Fibroblast of skin of scalp (primary cell): ENCODE results near the gene SDK2.

ENCODE experiments used
- DNase-seq: peaks from one replicate; pipeline ENCODE4 v3.0.0-alpha.2; 2013

The SDK2 gene

DNA sequence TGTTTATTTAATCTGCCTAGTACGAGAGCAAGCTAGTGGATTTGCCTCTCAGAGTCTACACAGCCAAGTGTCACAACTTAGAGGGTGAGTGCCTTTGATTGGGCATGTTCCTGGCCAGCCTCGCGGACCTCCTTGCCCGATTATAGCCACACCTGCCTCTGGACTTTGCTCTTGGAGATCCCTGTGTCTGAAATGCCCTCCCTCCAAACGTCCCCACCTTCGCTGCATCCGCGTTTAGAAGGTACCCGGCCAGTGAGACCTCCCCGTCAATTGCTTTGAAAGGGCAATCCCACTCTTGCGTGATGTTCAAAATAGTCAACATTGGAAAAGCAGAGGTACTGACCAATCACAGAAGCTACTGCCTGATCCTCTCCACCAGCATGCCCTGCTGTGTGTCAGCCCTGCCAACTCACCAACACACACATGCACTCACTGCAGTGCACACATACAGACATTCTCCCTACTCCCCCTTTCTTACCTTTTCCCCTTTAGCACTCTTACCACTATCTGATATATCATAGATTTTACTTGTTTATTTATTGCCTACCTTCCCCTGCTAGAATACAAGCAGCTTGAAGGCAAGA, 6.5 kb upstream of the SDK2 start:
- no peak for DNase-seq

DNA sequence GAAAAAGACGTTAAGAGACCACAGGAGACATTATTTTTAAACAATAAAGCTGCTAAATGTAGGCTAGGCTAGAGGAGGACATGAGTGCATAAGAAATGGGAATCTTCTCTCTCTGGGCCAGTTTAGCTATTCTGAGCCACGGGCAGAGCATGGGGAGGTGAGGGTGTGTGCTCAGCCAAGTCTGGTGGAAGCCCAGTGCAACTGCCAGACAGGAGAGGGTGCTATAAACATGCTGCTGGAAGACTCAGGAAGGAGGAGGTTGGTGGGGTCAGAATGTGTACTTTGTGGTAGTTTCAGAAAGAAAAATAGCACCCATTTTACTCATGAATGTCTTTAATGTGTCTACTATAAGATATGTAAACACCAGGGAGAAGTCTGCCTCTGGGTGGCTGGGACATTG, 5.9 kb upstream of the SDK2 start:
- DNase-seq = no peak

DNA sequence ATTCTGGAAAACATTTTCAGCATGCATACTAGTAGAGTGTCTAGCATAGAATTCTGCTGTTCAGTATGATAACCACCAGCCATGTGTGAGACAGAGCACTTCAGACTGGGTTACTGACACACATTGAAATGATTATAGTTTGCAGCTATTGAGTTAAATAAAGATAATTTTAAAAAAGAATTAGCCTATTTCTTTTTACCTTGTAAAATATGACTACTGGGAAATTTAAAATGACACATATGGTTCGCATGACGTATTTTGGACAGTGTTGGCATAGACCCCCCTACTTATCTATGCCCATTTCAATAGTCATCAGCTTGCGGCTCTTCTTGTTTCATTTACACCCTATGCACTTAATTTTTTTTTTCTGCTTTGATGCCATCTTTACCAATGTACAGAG, 4.7 kb upstream of the SDK2 start:
- DNase-seq = no peak

DNA sequence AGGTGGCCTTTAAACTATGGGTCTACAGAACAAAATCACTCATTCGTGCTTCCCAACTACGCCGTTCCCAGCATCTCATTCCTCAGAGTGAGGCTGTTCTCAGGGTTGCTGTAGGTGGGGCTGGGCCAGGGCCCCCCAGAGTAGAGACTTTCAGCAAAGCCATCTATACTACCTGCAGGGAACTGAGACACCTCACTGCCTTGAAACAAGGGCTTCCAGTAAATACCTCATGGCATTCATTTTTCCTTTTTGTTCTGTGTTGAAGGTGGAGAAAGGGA, 4.2 kb upstream of the SDK2 start:
- no peak for DNase-seq

DNA sequence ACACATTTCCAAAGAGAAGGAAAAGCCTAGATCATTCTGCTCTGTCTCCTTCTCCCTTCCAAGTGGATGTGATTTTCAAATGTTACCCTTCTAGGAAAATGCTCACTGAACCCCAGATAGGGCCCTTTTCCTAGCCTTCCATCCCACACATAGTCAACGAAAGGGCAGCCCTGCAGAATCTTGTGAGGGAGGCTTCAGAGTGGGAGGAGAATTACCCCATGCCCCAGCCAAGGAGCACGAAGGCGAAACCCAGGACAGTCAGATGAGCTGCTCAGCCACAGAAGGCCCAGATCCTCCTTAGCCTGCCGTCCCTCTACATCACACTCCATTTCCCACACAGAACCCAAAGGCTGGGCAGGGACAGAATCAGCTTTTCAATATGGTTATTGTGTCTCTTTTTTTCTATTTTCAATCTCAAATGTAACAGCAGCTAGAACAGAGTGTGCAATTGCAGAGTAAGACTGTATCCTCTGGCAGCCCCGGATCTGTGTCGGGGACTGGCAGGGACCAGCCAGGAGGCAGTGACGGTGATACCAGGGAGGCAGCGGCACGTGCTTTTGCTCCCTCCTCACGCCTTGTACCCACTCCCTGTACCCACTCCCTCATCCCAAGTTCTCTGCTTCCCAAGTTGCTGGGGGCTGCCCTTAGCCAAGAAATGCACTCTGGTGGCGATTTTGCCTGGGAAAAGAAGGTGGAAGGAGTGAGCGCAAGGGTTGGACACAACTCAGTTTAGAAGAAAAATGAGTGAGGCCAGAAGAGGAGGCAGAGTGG, 3.7 kb upstream of the SDK2 start:
- no peak for DNase-seq

DNA sequence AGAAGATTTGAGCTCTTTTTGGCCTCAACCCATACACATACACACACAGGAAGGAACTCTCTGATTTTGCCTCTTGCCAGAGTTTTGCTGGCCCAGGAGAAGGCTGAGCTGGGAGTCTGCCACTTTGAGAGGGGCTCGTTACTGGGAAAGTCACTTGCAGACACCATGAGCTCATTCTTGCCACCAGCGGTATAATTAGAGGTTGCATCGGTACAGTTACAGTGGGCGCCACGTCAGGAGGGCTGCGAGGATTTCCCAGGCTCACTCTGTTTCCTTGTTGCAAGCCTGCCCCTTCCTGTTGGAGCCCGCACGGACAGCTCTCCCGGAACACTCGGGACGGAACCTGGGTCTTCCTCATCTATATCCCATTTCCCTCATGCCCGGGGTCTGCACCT, 3.1 kb upstream of the SDK2 start:
- DNase-seq = no peak

DNA sequence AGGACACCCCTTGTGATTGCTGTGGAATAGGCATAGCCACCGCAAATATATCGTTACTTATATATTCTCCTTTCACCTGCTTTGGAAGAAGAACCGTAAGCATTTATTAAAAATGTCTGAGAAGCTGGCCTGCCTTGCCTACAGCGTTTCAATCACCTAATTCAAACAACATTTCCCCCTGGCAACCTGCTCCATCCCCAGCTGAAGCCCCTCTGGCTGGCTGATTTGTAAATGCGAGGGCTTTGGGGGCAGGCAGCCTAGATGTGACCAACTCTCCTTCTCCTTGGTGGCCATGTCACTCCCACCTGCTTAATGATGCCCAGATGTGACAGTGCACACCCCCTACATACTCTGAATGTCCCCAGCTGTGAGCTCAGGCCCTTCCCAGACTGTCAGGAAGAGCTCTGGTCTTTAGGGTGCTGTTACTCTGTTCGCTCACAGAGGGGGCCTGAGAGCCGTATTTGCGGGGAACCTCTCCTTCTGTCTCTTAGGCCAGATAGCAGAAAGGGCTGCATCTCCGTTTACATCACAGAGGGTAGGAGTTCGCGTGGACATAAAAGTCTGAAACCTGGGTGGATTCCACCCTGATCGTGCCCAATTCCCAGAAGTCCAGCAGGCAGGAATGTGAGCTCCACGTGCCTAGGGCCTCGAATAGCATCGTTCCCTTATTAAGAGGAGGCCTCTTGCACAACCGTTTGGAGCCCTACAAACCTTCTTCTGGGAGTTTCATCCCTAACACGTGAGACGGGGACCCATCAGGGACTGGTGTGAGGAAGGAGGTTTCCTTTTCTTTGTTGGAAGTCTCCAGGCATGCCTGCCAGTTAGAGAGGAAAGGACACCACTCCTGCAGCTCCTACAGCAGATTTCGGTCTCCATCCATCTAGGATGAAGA, 2.4 kb upstream of the SDK2 start:
- peak; percentile 33 for DNase-seq

DNA sequence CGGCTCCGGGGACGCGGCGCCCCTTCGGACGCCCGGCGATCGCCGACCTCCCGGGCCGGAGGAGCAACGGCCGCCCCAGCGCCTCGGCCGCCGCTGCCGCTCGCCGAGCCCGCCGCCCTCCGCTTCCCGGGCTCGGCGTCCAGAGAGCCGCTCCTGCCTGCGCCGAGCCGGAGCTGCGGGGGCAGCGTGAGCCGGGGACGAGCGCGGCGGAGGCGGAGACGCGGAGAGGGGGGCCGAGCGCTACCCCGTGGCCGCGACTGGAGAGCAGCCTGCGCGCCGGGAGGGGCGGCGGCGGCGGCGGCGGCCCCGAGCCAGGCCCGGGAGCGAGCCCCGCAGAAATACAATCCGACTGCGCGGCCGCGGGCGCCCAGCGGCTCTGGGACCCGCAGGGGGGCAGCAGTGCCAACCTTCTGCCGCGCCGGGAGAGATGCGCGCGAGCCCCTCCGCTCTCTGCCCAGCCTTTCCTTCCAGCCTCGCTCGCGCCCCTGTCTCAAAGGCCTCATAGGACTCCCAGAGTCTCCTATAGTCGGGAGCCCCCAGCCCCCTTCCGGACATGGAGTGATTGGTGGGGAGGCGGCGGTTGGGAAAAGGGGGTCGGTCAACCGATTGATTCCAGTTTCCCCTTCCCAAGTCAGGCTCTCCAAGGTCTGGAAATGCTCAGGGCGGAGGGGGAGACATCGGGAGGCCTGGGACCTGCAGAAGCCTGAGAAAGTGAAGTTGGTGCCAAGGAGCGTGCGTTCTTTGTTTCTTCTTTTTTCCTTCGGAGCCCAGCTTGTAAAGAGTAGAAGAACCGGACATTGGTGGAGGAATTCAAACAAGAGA, 1.0 kb upstream of the SDK2 start:
- peak; percentile 59 for DNase-seq

DNA sequence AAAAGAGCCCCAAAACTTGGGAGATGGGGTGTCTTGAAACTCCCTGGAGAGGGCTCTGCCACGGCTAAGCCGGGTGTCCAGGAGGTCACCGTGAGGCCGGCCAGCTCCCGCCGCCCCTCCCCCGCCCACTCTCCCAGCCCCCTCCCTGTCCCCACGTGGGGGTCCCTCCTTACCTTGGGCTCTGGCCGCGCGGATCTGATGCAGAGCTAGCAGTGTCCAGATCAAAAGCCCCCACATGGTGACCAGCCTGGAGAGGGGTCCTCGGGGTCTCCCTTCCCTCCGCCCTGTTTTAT, 447 bp downstream of the SDK2 start:
- no peak for DNase-seq

DNA sequence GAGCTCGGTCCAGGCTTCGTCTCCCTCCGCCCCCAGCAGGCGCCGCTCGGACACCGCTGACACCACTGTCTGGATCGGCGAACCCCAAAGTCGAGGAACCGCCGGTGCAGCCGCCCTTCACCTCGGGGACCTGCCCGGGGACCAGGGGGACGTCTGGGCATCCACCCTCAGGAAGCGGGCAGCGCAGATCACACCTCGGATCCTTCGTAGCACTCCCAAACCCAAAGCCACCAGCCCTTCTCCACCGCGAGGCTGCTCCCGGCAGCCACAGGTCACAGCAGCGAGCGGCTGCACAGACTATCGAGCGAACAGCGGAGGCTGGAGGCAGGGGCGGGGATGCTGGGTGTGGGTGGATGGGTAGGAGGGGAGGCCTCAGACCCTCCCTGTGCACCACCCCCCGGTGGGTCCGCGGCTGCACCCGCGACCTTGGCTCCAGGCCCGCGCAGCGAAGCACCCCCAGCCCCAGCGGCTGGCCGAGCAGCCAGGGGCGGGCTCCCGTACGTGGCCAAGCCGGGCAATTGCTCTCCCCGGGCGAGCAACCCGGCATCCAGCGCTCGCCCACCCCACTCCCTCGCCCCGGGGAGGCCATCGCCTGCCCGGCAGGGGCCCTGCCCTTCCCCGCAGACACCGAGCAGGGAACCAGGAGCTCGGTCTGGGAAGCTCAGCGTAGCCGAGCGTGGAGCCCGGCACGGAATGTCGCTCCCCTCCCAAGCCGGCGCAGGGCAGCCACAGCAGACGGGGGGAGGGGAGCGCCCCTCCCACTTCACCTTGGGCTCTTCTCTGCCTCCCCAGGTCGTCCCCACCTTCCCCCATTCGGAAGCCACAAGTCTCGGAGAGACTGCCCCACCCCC, 1.0 kb downstream of the SDK2 start:
- DNase-seq = peak; percentile 22

DNA sequence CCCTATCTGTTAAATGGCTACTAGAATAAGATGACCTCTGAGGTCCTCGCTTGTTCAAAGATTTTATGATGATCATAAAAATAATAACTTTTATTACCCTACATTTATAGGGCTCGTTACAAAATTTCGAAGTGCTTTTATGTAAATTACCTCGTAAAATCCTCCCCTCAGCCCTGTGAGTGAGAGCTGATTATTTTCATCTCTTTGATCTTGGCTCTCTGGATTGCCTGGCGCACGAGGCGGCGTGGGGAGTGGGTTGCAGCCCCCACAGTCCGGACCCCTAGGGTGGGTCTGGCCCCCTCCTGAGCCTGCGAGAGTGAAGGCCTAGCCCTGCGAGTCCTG, 1.6 kb downstream of the SDK2 start:
- DNase-seq = no peak

DNA sequence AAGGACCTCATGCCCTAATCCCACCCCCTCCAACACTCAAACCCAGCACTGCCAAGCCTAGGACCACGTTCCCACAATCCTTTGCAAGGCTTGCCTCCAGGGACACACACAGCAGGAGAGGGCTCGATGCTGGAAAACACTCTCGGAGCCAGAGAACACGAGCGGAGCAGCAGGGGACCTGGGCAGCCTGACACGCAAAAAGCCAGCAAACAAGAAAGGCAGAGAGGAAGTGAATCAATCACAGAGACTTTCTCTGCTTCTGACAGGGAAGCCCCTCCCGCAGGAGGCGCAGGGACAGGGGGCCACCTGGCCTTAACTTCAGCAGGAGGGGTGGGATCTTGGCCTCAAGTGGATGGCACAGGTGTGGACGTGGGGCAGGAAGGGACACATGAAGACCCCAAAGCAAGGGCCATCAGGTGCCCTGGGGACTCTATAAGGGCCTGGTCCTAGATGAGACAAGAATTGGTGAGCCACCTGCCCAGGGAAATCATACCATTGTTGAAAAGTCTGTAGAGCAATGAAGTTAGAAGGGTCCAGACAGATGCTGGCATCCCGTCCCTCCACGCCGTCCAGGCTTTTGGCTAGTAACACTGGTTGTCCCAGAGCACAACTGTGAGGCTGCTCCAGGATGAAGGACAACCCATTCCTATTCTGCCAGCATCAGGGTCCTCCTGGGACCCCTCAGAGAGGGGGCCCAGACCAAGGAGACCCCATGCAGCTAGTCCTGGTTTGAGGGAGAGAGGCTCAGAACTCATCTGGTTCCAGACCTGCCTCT, 2.2 kb downstream of the SDK2 start:
- DNase-seq = peak; percentile 53

DNA sequence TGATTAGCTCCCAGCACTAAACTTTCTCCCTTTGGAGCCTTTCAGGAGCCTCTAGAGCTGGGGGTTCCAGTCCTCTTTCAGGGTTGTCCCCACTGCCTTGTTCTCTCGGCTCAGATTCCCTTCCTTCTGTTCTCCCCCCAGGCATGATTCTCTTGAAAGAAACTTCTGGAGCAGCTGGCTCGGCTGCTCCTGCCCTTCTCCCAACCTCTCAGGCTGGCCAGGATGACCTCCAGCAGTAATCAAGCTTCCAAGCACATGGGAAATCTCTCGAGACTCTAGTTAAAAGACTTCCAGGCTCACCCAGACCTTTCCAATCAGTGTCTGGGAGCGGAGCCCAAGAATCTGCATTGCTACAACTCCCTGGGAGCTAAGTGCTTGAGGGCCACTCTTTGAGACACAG, 3.6 kb downstream of the SDK2 start:
- DNase-seq = no peak

DNA sequence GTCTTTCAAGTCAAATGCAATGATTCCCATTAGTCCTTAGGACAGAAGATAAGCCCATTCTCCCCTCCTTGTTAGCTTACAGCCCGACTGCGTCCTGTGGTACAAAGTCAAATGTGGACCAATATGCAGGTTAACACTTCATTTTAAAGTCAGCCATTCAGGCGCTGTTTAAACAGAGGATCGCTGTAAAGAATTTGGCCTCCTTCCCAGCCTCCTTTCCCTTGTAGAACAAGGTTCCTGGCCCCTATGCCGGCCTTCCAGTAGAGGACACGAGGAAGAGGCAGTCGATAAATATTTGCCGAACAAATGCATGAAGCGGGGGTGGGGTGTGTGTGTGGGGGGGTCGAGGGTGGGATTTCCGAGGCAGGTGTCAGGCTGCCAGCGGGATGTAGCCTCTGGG, 4.3 kb downstream of the SDK2 start:
- no peak for DNase-seq

DNA sequence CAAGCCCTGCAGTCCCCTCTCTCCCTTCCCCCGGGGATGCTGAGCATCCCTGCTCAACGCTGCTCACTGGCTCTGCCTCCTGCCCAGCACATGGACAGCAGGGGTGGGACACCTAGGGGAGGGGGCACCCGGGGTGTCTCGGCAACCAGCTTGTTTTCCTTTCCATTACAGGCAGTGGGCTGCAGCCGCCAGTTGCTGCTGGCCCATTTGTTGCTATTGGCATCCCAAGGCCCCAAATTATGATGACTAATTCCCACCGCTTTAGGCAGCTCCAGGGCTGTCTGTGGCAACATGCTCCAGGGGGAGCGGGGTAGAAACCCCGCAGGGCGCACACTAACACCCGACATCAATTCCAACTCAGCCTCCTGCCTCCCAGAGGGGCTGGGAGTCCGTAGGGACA, 4.9 kb downstream of the SDK2 start:
- peak; percentile 47 for DNase-seq

DNA sequence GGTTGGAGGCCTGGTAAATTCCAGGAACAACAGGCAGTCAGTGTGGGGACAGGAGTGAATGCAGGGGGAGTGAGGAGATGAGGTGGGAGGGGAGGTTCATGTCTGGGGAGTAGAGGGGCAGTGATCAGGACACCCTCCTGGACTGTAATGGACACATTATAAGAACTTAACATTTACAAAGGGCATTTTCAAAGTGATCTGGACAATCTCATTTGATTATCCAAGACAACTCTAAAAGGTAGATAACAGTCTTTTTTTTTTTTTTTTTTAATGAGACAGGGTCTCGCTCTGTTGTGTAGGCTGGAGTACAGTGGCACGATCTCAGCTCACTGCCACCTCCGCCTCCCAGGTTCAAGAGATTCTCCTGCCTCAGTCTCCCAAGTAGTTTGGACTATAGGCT, 5.7 kb downstream of the SDK2 start:
- no peak for DNase-seq

DNA sequence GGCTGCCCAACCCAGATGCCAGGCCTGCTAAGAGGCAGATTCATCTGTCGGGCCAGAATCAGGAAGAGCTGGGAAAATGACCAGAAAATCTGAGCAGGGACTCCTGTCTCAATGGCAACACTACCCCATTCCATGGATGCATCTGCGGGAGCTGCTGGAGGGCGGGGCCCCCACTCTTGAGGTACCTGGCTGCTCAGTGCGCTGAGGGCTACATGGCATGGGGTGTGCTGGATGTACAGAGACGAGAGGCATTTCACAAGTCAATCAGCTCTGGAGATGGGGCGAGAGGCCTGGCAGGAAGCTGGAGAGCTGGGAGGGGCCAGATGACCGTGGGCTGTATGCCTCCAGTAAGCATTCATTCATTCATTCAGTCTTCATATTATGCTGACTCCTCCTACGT, 6.4 kb downstream of the SDK2 start:
- no peak for DNase-seq

DNA sequence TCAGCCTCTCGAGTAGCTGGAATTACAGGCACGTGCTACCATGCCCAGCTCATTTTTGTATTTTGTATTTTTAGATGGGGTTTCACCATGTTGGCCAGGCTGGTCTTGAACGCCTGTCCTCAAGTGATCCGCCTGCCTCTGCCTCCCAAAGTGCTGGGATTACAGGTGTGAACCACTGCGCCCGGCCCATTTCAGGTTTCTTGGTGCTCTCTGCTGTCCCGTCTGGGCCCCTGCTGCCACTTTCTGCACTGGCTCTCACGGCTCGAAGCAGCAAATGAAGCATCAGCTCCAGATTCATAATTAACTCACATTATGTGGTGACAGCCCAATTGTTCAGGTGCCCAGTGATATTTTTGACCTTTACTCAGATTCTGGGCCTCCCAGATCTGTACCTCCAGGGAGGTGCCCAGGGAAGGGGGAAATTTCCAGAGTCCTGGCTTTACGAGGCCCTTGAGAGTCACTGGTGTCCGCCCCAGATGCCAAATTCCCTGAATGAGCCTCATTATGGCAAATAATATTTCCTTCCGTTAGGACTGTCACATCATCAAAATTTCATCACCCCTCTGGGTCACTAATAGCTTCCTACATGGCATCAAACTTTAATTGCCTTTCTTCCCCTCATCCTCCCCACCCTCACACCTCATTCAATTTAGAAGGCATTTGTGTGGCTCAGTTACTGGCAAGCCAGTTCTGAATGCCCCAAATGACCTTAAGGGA, 9.0 kb downstream of the SDK2 start:
- no peak for DNase-seq

DNA sequence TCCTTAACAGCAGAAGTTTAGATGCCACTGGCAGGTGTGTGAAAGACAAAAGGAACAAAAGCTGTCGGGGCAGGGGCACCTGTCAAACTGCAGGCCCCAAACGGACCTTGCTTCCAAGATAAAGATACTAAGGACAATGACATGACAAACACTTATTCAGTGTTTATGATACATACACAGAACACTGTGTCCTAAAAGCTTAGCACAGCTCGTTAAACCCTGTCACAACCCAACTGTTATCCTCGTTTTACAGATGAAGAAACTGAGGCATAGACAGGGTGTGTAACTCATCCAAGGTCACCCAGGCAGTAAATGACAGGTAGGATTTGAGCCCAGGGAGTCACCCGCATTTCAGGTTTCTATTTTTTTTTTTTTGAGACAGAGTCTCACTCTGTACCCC, 9.6 kb downstream of the SDK2 start:
- DNase-seq = no peak

DNA sequence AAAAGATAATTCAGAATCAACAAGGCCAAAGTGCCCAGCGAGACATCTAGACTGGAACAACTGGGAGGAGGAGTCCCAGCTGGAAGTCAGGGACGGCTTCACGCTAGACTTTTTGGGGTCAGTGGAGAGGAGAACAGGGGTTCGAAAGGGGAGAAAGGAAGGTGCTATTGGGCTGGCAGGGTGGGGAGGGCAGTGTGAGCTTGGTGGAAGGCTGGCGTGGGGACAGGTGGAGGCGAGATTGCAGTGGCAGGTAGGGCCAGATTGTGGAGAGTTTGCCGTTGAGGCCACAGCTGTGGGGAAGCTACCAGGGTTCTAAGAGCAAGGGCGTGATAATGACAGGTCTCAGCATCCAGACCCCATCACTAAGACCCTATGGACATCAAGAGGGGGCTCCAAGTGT, 10.5 kb downstream of the SDK2 start:
- no peak for DNase-seq

DNA sequence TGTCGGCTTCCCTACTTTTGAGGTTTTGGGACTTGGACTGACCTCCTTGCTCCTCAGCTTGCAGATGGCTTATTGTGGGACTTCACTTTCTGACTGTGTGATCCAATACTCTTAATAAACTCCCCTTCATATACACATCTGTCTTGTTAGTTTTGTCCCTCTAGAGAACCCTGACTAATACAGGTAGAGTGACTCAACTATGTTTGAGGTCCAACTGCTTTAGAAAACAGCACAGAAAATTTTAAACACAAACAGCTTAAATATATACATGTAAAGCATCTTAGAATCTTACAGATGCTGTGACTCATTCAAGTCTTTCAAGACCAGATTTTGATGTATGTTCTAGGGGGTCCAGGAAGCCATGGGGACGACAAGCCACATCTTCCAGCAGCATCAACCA, 11.7 kb downstream of the SDK2 start:
- no peak for DNase-seq
